Prostate gland (tissue), 2 donors: ENCODE results near the gene TRAK1.

Experiments
- POLR2A ChIP-seq: fragments of 450-650 bp; IDR thresholded peaks from one replicate; pipeline ENCODE4 v1.6.1; 2016; ENCODE audit warnings: antibody characterized with exemption, mild to moderate bottlenecking
- TF ChIP-seq, protein P1 (sequence below), 4 experiments: fragments of 200-600 bp in 2 of 4; fragments of 450-650 bp in 2 of 4; sonication (generic) in 2 of 4; IDR thresholded peaks; 1 replicate in 3 of 4; 2 replicates in 1 of 4; pipeline ENCODE4 v1.5.1; 2016 to 2019; ENCODE audit warnings: antibody characterized with exemption in 4 of 4, mild to moderate bottlenecking in 2 of 4, moderate library complexity in 2 of 4

DNA sequence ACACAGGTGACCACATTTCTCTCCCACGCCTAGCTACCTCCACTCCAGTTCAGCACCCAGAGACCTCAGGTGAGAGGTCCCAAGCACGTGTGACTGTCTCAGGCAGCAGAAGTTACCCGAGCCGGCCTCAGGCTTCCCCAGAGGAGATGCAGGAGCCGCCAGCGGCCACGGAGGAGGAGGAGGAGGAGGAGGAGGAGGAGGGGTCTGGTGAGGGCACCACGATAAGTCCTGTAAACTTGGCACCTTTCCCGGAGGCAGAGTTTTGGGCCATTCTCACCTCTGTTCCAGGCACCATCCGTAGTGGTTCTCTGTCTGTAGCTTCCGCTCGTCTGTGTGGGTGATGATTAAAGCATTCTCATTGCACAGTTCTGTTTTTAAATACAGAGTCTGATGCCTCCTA lies 118.8 kb downstream of the TRAK1 start:
- TF ChIP-seq, protein P1, sequence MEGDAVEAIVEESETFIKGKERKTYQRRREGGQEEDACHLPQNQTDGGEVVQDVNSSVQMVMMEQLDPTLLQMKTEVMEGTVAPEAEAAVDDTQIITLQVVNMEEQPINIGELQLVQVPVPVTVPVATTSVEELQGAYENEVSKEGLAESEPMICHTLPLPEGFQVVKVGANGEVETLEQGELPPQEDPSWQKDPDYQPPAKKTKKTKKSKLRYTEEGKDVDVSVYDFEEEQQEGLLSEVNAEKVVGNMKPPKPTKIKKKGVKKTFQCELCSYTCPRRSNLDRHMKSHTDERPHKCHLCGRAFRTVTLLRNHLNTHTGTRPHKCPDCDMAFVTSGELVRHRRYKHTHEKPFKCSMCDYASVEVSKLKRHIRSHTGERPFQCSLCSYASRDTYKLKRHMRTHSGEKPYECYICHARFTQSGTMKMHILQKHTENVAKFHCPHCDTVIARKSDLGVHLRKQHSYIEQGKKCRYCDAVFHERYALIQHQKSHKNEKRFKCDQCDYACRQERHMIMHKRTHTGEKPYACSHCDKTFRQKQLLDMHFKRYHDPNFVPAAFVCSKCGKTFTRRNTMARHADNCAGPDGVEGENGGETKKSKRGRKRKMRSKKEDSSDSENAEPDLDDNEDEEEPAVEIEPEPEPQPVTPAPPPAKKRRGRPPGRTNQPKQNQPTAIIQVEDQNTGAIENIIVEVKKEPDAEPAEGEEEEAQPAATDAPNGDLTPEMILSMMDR (IDR thresholded peaks at IDR 0.05), result no peak
- TF ChIP-seq POLR2A, result no peak
